Epithelial cell of esophagus (primary cell): Measurements from ENCODE around the gene PBX3.

Experiments used
- DNase-seq: peaks from one replicate; pipeline ENCODE4 v3.0.0; 2010; ENCODE audit warnings: low read depth
- H3K4me3 ChIP-seq: 2 replicates; pipeline ENCODE4 v1.5.1; 2011; ENCODE audit warnings: mild to moderate bottlenecking, low read length, control low read depth
- CTCF ChIP-seq: IDR thresholded peaks from 2 replicates; pipeline ENCODE4 v1.5.1; 2011; ENCODE audit warnings: low read depth, mild to moderate bottlenecking, low read length, control low read depth, inconsistent platforms; ENCODE audit not compliant: insufficient read depth; ENCODE audit errors: missing control alignments

Gene PBX3

GRCh38 chr9:125743682-125744428, 3.3 kb upstream of the PBX3 start:
- DNase-seq, result no peak
- no peak for TF ChIP-seq CTCF
- no peak overlapping the region for H3K4me3 ChIP-seq

- no peak for TF ChIP-seq CTCF
- no peak for DNase-seq
- no peak overlapping the region for H3K4me3 ChIP-seq
Measured at GRCh38 chr9:125744616-125745015, 2.6 kb upstream of the PBX3 start.

GRCh38 chr9:125745018-125745417, 2.2 kb upstream of the PBX3 start:
- no peak overlapping the region for H3K4me3 ChIP-seq
- TF ChIP-seq CTCF, result no peak
- no peak for DNase-seq

GRCh38 chr9:125745682-125746016, 1.5 kb upstream of the PBX3 start:
- no peak for DNase-seq
- H3K4me3 ChIP-seq, result peak overlapping the region; percentile 54
- no peak for TF ChIP-seq CTCF

GRCh38 chr9:125746017-125746773, 978 bp upstream of the PBX3 start:
- peak; percentile 97 for DNase-seq
- TF ChIP-seq CTCF, result no peak
- H3K4me3 ChIP-seq, result peak overlapping the region; percentile 54

- no peak for DNase-seq
- no peak overlapping the region for H3K4me3 ChIP-seq
- TF ChIP-seq CTCF, result no peak
Measured at GRCh38 chr9:125746774-125747052, 460 bp upstream of the PBX3 start.
